Caco-2 (cell line): ENCODE results near the gene KIAA0753. TPM values are rescaled to one million over a fixed set of nuclear protein-coding genes. Genes with fewer than 3 reads are reported as not detected.
"Not testable (repeated sequence)": the region's sequence is repeated elsewhere in the genome, so short reads cannot be mapped to it uniquely, and the experiment has no call there.

Experiments
- BruUV-seq: library from RNA; stranded (reverse); fragments of 400-500 nt; replicated peaks from 2 replicates; lab custom pipeline; 2021; lab: Mats Ljungman, UMichigan
- CTCF ChIA-PET: fragments of 300-600 bp; sonication (Branson Sonifier 250); formaldehyde crosslinking; loops from one replicate; lab custom pipeline; 2022; ENCODE audit warnings: antibody characterized with exemption; lab: Charles Lee
- POLR2A ChIA-PET: fragments of 300-600 bp; sonication (Branson Sonifier 250); formaldehyde crosslinking; loops from one replicate; lab custom pipeline; 2022; ENCODE audit warnings: antibody characterized with exemption; lab: Charles Lee
- DNase-seq, 2 experiments: peaks; one replicate each; pipeline versions ENCODE4 v3.0.0 to v3.0.0-alpha.2; 2020 to 2022
- H3K27me3 ChIP-seq: replicated peaks from 2 replicates; pipeline ENCODE4 v1.6.0; 2011; ENCODE audit warnings: low read length; ENCODE audit not compliant: control insufficient read depth, insufficient read depth
- H3K36me3 ChIP-seq: 2 replicates; pipeline ENCODE4 v1.5.1; 2011; ENCODE audit warnings: low read length; ENCODE audit not compliant: control insufficient read depth, insufficient read depth
- H3K4me1 ChIP-seq: fragments of 250-450 bp; sonication (Bioruptor Pico); 2 replicates; pipeline ENCODE4 v1.5.1; 2020; ENCODE audit warnings: mild to moderate bottlenecking
- H3K4me3 ChIP-seq: 2 replicates; pipeline ENCODE4 v1.5.1; 2011; ENCODE audit warnings: low read depth, mild to moderate bottlenecking, control low read depth, low read length
- H3K9me3 ChIP-seq: fragments of 250-450 bp; sonication (Bioruptor Pico); 2 replicates; pipeline ENCODE4 v1.5.1; 2020; ENCODE audit warnings: mild to moderate bottlenecking, moderate library complexity
- H3K27ac Mint-ChIP-seq: one replicate; pipeline ENCODE4 v1.8.0; 2022; ENCODE audit warnings: mixed read lengths; ENCODE audit not compliant: unreplicated experiment
- H3K27me3 Mint-ChIP-seq: one replicate; pipeline ENCODE4 v1.8.0; 2022; ENCODE audit warnings: mixed read lengths; ENCODE audit not compliant: insufficient read depth, unreplicated experiment
- H3K36me3 Mint-ChIP-seq: one replicate; pipeline ENCODE4 v1.8.0; 2022; ENCODE audit warnings: mild to moderate bottlenecking, mixed read lengths; ENCODE audit not compliant: insufficient read depth, unreplicated experiment
- H3K4me1 Mint-ChIP-seq: one replicate; pipeline ENCODE4 v1.8.0; 2022; ENCODE audit warnings: low read depth, mixed read lengths; ENCODE audit not compliant: unreplicated experiment
- H3K4me3 Mint-ChIP-seq: one replicate; pipeline ENCODE4 v1.8.0; 2022; ENCODE audit warnings: mild to moderate bottlenecking, moderate library complexity, mixed read lengths; ENCODE audit not compliant: unreplicated experiment
- H3K9me3 Mint-ChIP-seq: one replicate; pipeline ENCODE4 v1.8.0; 2022; ENCODE audit warnings: mixed read lengths; ENCODE audit not compliant: unreplicated experiment
- intact Hi-C: fragments of 100-400 bp; cut with micrococcal nuclease; formaldehyde crosslinking; loops from one replicate; pipeline ENCODE4 v1.10.0; 2022; ENCODE audit not compliant: unreplicated experiment
- total RNA-seq: library from RNA; stranded (reverse); gene quantifications from 2 replicates; pipeline ENCODE4 v1.2.3, GENCODE V29; 2022
- TF ChIP-seq, protein P1 (sequence below), 2 experiments: fragments of 200-600 bp in 1 of 2; IDR thresholded peaks; 1 replicate in 1 of 2; 2 replicates in 1 of 2; pipeline versions ENCODE4 v1.5.1 to v1.8.0; 2011 to 2022; ENCODE audit warnings: antibody characterized with exemption in 1 of 2, control low read depth in 1 of 2, inconsistent platforms in 1 of 2, low read depth in 1 of 2, low read length in 1 of 2, mild to moderate bottlenecking in 1 of 2, moderate library complexity in 1 of 2; ENCODE audit not compliant: insufficient read depth in 1 of 2, severe bottlenecking in 1 of 2, unreplicated experiment in 1 of 2

The KIAA0753 gene
- total RNA-seq, 1 experiment from 2014 or later, result 7.7 TPM

DNA sequence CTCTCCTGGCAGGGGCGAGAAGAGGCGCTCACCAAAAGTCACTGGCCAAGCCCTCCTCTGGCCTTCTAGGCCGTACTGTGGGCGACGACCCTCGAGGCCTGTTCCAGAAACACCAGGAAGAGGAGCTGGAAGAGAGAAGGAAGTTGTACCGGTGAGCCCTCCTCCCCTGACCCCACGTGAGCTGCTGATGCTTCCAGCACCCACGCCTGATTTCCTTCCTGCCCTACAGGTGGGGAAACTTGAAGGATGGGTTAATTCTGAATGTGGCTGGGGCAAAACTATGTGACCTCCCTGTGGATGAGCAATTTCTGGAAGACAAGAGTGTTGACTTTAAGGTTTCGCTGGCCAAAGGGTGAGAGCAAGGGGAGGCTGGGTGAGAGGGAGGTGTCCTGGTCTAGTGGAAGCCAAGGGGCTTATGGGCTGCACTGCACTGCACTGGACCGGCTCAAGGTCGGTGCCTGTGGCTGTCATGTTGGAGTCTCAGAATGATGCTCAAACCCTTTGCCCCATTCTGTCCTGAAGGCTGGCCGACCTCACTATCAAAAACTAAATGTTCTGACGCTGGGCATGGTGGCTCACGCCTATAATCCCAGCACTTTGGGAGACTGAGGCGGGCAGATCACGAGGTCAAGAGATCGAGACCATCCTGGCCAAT lies 17.2 kb upstream of the KIAA0753 start:
- H3K36me3 Mint-ChIP-seq, result peaks cover 8% of the 10 kb centered on the region
- Histone ChIP-seq H3K4me3 (peak overlapping the region; percentile 24), H3K4me1 (no peaks in the 10 kb centered on the region; the same call in 1 of the 2 replicates), H3K36me3 (no peaks in the 10 kb centered on the region), H3K27me3 (no peaks in the 10 kb centered on the region), H3K9me3 (no peaks in the 10 kb centered on the region)
- POLR2A ChIA-PET, result no interaction called here
- peaks cover 10% of the 10 kb centered on the region for H3K4me1 Mint-ChIP-seq
- CTCF ChIA-PET, result no interaction called here
- TF ChIP-seq, protein P1, sequence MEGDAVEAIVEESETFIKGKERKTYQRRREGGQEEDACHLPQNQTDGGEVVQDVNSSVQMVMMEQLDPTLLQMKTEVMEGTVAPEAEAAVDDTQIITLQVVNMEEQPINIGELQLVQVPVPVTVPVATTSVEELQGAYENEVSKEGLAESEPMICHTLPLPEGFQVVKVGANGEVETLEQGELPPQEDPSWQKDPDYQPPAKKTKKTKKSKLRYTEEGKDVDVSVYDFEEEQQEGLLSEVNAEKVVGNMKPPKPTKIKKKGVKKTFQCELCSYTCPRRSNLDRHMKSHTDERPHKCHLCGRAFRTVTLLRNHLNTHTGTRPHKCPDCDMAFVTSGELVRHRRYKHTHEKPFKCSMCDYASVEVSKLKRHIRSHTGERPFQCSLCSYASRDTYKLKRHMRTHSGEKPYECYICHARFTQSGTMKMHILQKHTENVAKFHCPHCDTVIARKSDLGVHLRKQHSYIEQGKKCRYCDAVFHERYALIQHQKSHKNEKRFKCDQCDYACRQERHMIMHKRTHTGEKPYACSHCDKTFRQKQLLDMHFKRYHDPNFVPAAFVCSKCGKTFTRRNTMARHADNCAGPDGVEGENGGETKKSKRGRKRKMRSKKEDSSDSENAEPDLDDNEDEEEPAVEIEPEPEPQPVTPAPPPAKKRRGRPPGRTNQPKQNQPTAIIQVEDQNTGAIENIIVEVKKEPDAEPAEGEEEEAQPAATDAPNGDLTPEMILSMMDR (IDR thresholded peaks at IDR 0.05; ENCODE audit: insufficient read depth in 1 of 2, low read depth in 1 of 2, low read length in 1 of 2, severe bottlenecking in 1 of 2, unreplicated experiment in 1 of 2), result no peak
- DNase-seq, result no peak
- peak overlapping the region; percentile 64 for H3K4me3 Mint-ChIP-seq
- H3K27ac Mint-ChIP-seq, result no peak overlapping the region
- intact Hi-C loops, result no loop called here
- no peaks in the 10 kb centered on the region for H3K27me3 Mint-ChIP-seq
- H3K9me3 Mint-ChIP-seq, result no peaks in the 10 kb centered on the region
- BruUV-seq, result no TSS peak

DNA sequence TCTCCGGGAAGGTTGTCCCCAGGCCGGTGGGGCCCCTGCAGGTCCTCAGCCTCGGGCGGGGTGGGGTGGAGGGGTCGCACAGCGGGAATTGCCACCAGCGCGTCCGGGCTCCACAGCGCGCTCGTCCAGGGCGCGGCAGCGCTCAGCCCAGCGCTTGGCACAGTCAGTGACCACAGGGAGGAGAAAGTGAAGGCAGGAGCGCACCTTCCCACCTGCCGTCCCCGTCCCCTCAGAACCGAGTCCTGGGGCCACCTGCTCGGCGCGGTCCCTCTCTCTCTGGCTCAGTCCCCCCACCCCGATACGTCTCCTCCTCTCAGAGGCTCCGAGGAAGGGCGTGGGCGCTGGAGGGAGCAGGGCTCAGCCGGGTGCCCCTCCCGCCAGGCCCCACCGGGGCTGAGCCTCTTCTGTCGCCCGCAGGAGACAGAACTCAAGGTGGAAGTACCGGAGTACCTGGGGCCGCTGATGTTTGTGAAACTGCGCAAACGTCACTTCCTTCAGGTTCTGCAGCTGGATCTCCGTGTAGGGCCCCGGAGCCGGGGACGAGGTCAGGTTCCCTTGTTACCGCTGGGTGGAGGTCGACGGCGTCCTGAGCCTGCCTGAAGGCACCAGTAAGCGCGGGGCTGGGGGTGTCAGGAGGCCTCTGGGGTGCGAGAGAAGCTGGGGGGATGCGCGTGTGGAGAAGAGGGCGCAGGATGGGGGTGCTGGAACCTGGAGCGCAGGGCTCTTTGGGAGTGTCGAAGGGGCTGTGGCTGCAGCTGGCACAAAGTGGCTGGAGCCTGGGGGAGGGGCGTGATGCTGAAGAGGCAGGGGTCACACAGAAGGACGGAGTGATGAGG lies 16.5 kb upstream of the KIAA0753 start:
- Mint-ChIP-seq H3K4me1 (peaks cover 10% of the 10 kb centered on the region), H3K4me3 (peak overlapping the region; percentile 64)
- POLR2A ChIA-PET, result interaction anchor here (0.6 kb wide), 1 partner anchor 214 kb away, joined by 3 read pairs; no protein-coding TSS in a partner anchor
- H3K36me3 Mint-ChIP-seq, CTCF ChIA-PET, intact Hi-C loops, H3K9me3 Mint-ChIP-seq, H3K9me3 ChIP-seq, H3K27ac Mint-ChIP-seq, H3K27me3 ChIP-seq, H3K27me3 Mint-ChIP-seq, H3K36me3 ChIP-seq, H3K4me1 ChIP-seq, BruUV-seq: not testable (repeated sequence)
- H3K4me3 ChIP-seq, result peak overlapping the region; percentile 24
- peak in 1 of 2 experiments; percentile 35 for DNase-seq

DNA sequence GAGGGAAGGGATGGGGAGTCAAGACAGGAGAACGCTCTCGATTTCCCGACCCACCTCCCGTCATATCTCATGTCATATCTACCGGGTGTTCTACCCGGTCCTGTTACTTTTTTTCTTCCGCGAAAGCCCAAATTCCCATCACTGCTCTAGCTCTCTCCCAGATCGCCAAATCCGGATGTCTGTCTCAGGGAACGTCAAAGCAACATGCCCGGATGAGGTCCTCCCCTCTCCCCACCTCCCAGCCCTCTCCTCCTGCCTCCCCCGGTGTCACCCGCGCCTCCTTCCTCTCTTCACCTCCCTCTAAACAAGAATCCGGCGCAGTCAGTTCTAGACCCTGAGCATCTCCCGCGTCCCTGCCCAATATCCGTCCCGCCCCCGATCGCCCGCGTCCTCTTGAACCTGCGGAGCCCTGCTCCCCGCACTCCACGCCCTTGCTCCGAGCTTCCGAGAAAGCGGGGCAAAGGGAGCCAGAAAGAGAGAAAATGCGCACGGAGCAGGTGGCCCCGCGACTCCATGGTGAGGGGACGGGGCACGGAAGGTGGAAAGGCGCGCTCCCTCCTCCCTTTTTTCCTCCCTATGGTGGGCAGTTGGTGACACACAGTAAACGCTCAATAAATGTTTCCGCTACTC lies 15.3 kb upstream of the KIAA0753 start:
- H3K36me3 ChIP-seq, H3K4me3 Mint-ChIP-seq, H3K36me3 Mint-ChIP-seq, H3K27ac Mint-ChIP-seq, H3K4me3 ChIP-seq, CTCF ChIA-PET, BruUV-seq, H3K9me3 ChIP-seq, H3K27me3 ChIP-seq, POLR2A ChIA-PET, H3K27me3 Mint-ChIP-seq, H3K9me3 Mint-ChIP-seq, H3K4me1 ChIP-seq, DNase-seq, intact Hi-C loops: not testable (repeated sequence)
- H3K4me1 Mint-ChIP-seq, result peaks cover 10% of the 10 kb centered on the region
